Ureter (tissue), 1 donor: ENCODE results near the gene SLC16A1. TPM values are rescaled to one million over a fixed set of nuclear protein-coding genes. Genes with fewer than 3 reads are reported as not detected.
"Not testable (repeated sequence)": the region's sequence is repeated elsewhere in the genome, so short reads cannot be mapped to it uniquely, and the experiment has no call there.

Experiments
- DNase-seq: peaks from one replicate; pipeline ENCODE4 v3.0.0-alpha.2; 2020; ENCODE audit warnings: low spot score
- total RNA-seq: library from RNA; stranded (reverse); gene quantifications from one replicate; pipeline ENCODE4 v1.2.4, GENCODE V29; 2023
- donor health status: DM: yes; HTN: yes; CAD: no.

Gene SLC16A1
- 9.0 TPM for total RNA-seq

GRCh38 chr1:112955773-112956543, at the start of gene SLC16A1:
Gene SLC16A1 (minus strand): TSS chr1:112956196. CDS start chr1:112929308, 26,888 bp downstream.
- peak; percentile 89 for DNase-seq

- no peak for DNase-seq
Measured at GRCh38 chr1:113003751-113004690, 48.0 kb upstream of the SLC16A1 start.

- DNase-seq, result no peak
Measured at GRCh38 chr1:113002297-113002696, 46.3 kb upstream of the SLC16A1 start.

- DNase-seq, result peak; percentile 45
Measured at GRCh38 chr1:112998592-112999235, 42.7 kb upstream of the SLC16A1 start.

GRCh38 chr1:112997781-112998180, 41.8 kb upstream of the SLC16A1 start:
- no peak for DNase-seq

GRCh38 chr1:112995890-112996289, 39.9 kb upstream of the SLC16A1 start:
- DNase-seq, result no peak

GRCh38 chr1:112995021-112995420, 39.0 kb upstream of the SLC16A1 start:
- DNase-seq, result not testable (repeated sequence)

- no peak for DNase-seq
Measured at GRCh38 chr1:112992780-112993179, 36.8 kb upstream of the SLC16A1 start.

- DNase-seq, result no peak
Measured at GRCh38 chr1:112991402-112992120, 35.6 kb upstream of the SLC16A1 start.

GRCh38 chr1:112990271-112990670, 34.3 kb upstream of the SLC16A1 start:
- DNase-seq, result no peak

GRCh38 chr1:112988367-112988766, 32.4 kb upstream of the SLC16A1 start:
- no peak for DNase-seq

GRCh38 chr1:112985123-112985522, 29.1 kb upstream of the SLC16A1 start:
- no peak for DNase-seq

- DNase-seq, result no peak
Measured at GRCh38 chr1:112983537-112984131, 27.6 kb upstream of the SLC16A1 start.

GRCh38 chr1:112982853-112983536, 27.0 kb upstream of the SLC16A1 start:
- no peak for DNase-seq

GRCh38 chr1:112982328-112982727, 26.3 kb upstream of the SLC16A1 start:
- no peak for DNase-seq

GRCh38 chr1:112981834-112982233, 25.8 kb upstream of the SLC16A1 start:
- not testable (repeated sequence) for DNase-seq

- no peak for DNase-seq
Measured at GRCh38 chr1:112981426-112981825, 25.4 kb upstream of the SLC16A1 start.

GRCh38 chr1:112975336-112975735, 19.3 kb upstream of the SLC16A1 start:
- no peak for DNase-seq

- no peak for DNase-seq
Measured at GRCh38 chr1:112974646-112975045, 18.6 kb upstream of the SLC16A1 start.

- DNase-seq, result no peak
Measured at GRCh38 chr1:112973788-112974187, 17.8 kb upstream of the SLC16A1 start.
